Esophagus muscularis mucosa (tissue), 3 donors: ENCODE measurements around the gene ASTL.
"Not testable (repeated sequence)": the region's sequence is repeated elsewhere in the genome, so short reads cannot be mapped to it uniquely, and the experiment has no call there.

ENCODE experiments used
- CTCF ChIP-seq, 3 experiments: fragments of 200-600 bp in 2 of 3; fragments of 450-650 bp in 1 of 3; sonication (generic) in 2 of 3; IDR thresholded peaks; one replicate each; pipeline ENCODE4 v1.5.1; 2017 to 2019; ENCODE audit warnings: antibody characterized with exemption in 3 of 3, mild to moderate bottlenecking in 2 of 3, moderate library complexity in 1 of 3
- POLR2A ChIP-seq: fragments of 450-650 bp; IDR thresholded peaks from one replicate; pipeline ENCODE4 v1.6.1; 2017; ENCODE audit warnings: antibody characterized with exemption, moderate library complexity, mild to moderate bottlenecking, low read depth
- POLR2AphosphoS5 ChIP-seq, 2 donors: sonication (generic); formaldehyde crosslinking; IDR thresholded peaks; one replicate each; pipeline ENCODE4 v1.6.1; 2017; ENCODE audit warnings: antibody characterized with exemption in 2 of 2

GRCh38 chr2:96084858-96085518 lies 53.3 kb downstream of the ASTL start:
- not testable (repeated sequence) for TF ChIP-seq CTCF (IDR thresholded peaks at IDR 0.05); POLR2AphosphoS5 (IDR thresholded peaks at IDR 0.05); POLR2A
